ENCODE results near the gene BRICD5. TPM values are rescaled to one million over a fixed set of nuclear protein-coding genes. Genes with fewer than 3 reads are reported as not detected.

The BRICD5 gene
- total RNA-seq, 4 donors from 2014 or later, result 1.2 to 6.8 (median 5.7) TPM

DNA sequence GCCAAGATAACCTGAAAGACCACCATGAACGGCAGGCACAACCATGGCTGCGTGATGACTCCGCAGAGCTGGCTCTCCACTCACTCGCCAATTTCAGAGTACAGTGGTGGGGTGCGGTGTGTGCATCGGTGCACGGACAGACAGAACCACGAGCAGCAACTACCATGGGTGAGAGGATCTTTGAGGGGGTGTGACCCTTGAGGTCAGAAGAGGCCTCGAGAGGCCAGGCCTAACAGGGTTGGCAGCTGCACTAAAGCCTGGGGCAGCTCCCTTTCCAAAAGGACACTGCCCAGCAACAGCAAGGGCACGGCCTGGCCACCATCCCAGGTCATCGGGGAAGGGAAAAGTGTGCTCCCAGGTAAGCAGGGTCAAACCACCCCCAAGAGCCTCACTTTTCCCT lies 42.6 kb upstream of the BRICD5 start:
- Histone ChIP-seq H3K4me3 (no peak overlapping the region), H3K4me1 (peaks cover 23 to 28% (median 26%) of the 10 kb centered on the region in 4 donors), H3K27ac (replicated peaks in 1 of 4) (no peak overlapping the region), H3K9me3 (no peaks in the 10 kb centered on the region), H3K36me3 (peaks cover 52 to 70% (median 60%) of the 10 kb centered on the region in 4 donors), H3K27me3 (no peaks in the 10 kb centered on the region)
- 82% methylated on average over 10 of the region's 11 CpGs for WGBS
- intact Hi-C loops (cut with DNase I), result loop anchor here (5.0 kb wide), 1 partner anchor 96 kb away; the partner anchor contains the start of gene TRAF7
- TF ChIP-seq, protein P1, sequence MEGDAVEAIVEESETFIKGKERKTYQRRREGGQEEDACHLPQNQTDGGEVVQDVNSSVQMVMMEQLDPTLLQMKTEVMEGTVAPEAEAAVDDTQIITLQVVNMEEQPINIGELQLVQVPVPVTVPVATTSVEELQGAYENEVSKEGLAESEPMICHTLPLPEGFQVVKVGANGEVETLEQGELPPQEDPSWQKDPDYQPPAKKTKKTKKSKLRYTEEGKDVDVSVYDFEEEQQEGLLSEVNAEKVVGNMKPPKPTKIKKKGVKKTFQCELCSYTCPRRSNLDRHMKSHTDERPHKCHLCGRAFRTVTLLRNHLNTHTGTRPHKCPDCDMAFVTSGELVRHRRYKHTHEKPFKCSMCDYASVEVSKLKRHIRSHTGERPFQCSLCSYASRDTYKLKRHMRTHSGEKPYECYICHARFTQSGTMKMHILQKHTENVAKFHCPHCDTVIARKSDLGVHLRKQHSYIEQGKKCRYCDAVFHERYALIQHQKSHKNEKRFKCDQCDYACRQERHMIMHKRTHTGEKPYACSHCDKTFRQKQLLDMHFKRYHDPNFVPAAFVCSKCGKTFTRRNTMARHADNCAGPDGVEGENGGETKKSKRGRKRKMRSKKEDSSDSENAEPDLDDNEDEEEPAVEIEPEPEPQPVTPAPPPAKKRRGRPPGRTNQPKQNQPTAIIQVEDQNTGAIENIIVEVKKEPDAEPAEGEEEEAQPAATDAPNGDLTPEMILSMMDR (IDR thresholded peaks at IDR 0.05), result no peak
- TF ChIP-seq POLR2A (IDR thresholded peaks at IDR 0.05; ENCODE audit: low read depth) (no peak), EP300 (IDR thresholded peaks at IDR 0.05) (no peak), POLR2AphosphoS5 (IDR thresholded peaks at IDR 0.05) (no peak)
- no peak for DNase-seq (ENCODE audit: extremely low spot score)

DNA sequence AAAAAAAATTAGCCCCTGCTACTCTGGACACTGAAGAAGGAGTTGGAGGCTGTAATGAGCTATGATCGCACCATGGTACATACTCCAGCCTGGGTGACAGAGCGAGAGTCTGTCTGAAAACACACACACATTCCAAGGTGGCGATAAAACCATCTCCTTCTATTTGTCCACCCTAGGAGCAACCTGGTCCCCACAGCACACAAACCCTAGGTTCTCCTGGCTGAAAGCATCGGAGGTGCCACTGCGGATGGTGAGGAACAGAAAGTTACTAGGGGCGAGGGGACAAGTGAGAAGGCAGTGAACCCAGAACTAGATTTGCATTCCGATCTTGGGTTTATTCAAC lies 42.1 kb upstream of the BRICD5 start:
- Histone ChIP-seq H3K4me3 (no peak overlapping the region), H3K27me3 (no peaks in the 10 kb centered on the region), H3K9me3 (no peaks in the 10 kb centered on the region), H3K36me3 (peaks cover 46 to 66% (median 55%) of the 10 kb centered on the region in 4 donors), H3K27ac (replicated peaks in 1 of 4) (peak overlapping the region in 2 of 4 donors; percentile 85 to 94), H3K4me1 (peaks cover 23 to 28% (median 26%) of the 10 kb centered on the region in 4 donors)
- 85% methylated on average over 7 of the region's 7 CpGs for WGBS
- intact Hi-C loops (cut with DNase I), result loop anchor here (5.0 kb wide), 1 partner anchor 95 kb away; the partner anchor contains the start of gene TRAF7
- no peak for TF ChIP-seq POLR2AphosphoS5 (IDR thresholded peaks at IDR 0.05)
- TF ChIP-seq, protein P1 (IDR thresholded peaks at IDR 0.05), result no peak
- no peak for TF ChIP-seq POLR2A (IDR thresholded peaks at IDR 0.05; ENCODE audit: low read depth)
- no peak for TF ChIP-seq EP300 (IDR thresholded peaks at IDR 0.05)
- DNase-seq (ENCODE audit: extremely low spot score), result no peak

DNA sequence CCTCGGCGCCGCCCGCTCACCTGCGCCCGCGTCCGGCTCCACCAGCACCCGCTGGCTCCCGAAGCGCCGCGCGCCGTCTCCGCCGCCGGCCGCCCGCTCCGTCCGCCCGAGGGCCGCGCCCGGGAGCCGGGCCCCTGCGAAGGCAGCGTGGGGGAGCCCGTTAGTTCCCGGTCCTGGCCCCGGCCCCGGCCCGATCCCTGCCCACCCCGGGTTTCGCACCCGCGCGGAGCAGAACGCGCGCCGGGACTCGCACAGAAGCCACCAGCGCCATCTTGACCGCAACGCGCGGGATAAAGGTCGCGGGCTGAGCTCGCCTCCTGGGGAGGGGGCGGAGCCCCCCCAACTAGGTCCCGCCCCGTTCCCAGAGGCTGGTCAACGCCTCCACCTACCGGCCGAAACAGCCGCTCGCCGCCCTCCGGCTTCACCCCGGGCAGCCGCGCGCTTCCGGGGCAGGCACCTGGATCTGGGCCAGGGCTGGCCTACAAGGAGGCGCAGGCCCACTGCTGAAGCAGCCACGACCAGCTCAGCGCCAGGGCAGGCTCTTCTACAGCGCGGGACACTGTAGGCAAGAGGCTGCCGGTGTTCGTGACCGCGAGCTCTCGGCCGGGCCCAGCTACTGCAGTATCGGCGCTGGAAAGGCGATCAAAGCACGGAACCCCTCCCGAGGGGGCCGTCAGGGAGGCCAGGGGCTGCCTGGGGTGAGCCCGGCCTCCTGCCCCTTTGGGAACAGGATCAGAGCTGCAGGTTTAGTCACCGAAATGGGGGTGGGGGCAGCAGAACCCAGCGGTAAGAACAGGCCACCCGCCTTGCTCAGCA lies 40.8 kb upstream of the BRICD5 start, which contains the start of gene ECI1:
Gene ECI1, minus strand, starts transcription at position 292 of the 816 bp plus-strand sequence. Its CDS starts 21 bp downstream, at position 271.
- Histone ChIP-seq H3K9me3 (no peaks in the 10 kb centered on the region), H3K4me3 (peak within 1 kb of the TSS; percentile 70 to 93 (median 78)), H3K27ac (replicated peaks in 1 of 4) (peak within 1 kb of the TSS; percentile 85 to 97 (median 92)), H3K36me3 (peaks cover 37 to 60% (median 50%) of the 10 kb centered on the region in 4 donors), H3K27me3 (no peaks in the 10 kb centered on the region), H3K4me1 (peaks cover 23 to 28% (median 26%) of the 10 kb centered on the region in 4 donors)
- peak; percentile 98 for DNase-seq (ENCODE audit: extremely low spot score)
- WGBS, result 0% methylated on average over 3 of the region's 88 CpGs
- intact Hi-C loops (cut with DNase I), result loop anchor here (5.0 kb wide), 1 partner anchor 94 kb away; the partner anchor contains the start of gene TRAF7
- TF ChIP-seq POLR2A (IDR thresholded peaks at IDR 0.05; ENCODE audit: low read depth) (peak; percentile 77), EP300 (IDR thresholded peaks at IDR 0.05) (no peak), POLR2AphosphoS5 (IDR thresholded peaks at IDR 0.05) (peak; percentile 92 to 93)
- TF ChIP-seq, protein P1 (IDR thresholded peaks at IDR 0.05), result peak; percentile 76 to 86 (median 80)

DNA sequence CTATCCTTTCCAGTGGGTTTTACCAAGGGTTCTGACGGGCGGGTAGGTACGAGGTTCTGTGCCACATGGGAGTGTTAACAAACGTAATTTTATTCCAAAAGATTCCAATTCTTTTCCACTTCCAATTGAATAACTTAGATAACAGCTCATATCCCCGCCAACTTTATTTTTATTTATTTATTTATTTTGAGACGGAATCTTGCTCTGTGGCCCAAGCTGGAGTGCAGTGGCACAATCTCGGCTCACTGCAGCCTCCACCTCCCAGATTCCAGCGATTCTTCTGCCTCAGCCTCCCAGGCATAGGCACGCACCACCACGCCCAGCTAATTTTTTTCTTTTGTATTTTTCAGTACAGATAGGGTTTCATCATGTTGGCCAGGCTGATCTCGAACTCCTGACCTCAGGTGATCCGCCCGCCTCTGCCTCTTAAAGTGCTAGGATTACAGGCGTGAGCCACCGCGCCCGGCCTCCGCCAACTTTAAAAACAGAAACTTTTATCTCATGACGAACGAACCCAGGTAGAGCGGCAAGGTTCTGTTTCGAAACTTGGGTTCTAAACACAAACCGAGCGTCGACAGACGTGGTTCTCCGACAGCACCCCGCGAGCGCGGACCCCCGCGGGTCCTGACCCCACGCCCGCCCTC lies 40.1 kb upstream of the BRICD5 start:
- DNase-seq (ENCODE audit: extremely low spot score), result no peak
- H3K4me3 ChIP-seq, result peak overlapping the region; percentile 70 to 93 (median 78)
- 10% methylated on average over 22 of the region's 35 CpGs for WGBS
- intact Hi-C loops (cut with DNase I), result loop anchor here (5.0 kb wide), 1 partner anchor 93 kb away; the partner anchor contains the start of gene TRAF7
- peaks cover 23 to 28% (median 26%) of the 10 kb centered on the region in 4 donors for H3K4me1 ChIP-seq
- TF ChIP-seq, protein P1 (IDR thresholded peaks at IDR 0.05), result no peak
- no peak for TF ChIP-seq POLR2AphosphoS5 (IDR thresholded peaks at IDR 0.05)
- TF ChIP-seq EP300 (IDR thresholded peaks at IDR 0.05), result no peak
- TF ChIP-seq POLR2A (IDR thresholded peaks at IDR 0.05; ENCODE audit: low read depth), result no peak
- H3K9me3 ChIP-seq, result no peaks in the 10 kb centered on the region
- H3K27me3 ChIP-seq, result no peaks in the 10 kb centered on the region
- peaks cover 36 to 60% (median 50%) of the 10 kb centered on the region in 4 donors for H3K36me3 ChIP-seq
- peak overlapping the region; percentile 85 to 97 (median 92) for H3K27ac ChIP-seq (replicated peaks in 1 of 4)
